ENCODE results near the gene LAMTOR2. TPM values are rescaled to one million over a fixed set of nuclear protein-coding genes. Genes with fewer than 3 reads are reported as not detected.
A peak's percentile ranks its signal among the peaks of the same experiment; 100 is the strongest.

Gene LAMTOR2
- total RNA-seq, 1 experiment from 2014 or later: 88.1 TPM

DNA sequence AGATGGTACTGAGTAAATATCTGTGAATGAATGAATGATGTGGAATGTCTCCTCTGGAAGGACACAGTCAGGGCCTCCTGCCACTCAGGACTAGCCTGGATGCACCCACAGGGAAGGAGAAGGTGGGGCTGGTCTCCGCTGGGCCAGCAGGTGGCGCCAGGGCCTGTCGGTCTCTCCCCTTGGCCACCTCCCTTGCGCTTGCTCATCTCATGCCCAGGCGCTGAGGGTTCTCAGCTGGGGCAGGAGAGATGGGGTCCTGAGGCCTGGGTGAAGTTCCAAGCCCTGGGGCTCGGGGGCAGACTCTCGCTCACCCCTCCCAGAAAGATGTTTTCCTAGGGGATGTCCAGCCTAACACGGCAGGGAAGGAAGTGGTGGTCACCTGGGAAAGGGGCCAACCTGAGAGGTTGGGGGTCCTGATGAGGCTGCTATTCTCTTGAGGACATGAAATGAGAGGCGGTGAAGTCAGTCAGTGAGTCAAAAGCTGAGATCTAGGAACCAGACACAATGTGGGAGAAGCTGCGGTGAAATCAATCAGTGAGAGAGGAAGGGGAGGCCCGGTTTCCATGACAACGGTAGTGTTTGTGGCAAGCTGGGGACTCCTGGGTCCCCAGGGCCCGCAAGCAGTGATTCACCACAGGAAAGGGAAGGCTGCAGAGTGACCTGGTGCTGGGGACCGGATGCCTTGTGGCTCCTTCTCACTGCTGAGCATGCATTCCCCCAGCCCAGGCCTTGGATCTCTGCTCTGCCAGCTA is 42.2 kb downstream of the LAMTOR2 start:
- Mint-ChIP-seq H3K4me3 (ENCODE audit: unreplicated experiment) (no peak overlapping the region), H3K9me3 (ENCODE audit: unreplicated experiment) (no peaks in the 10 kb centered on the region), H3K27me3 (ENCODE audit: insufficient read depth, unreplicated experiment) (no peaks in the 10 kb centered on the region), H3K4me1 (ENCODE audit: insufficient read depth, unreplicated experiment) (peaks cover 35% of the 10 kb centered on the region), H3K27ac (ENCODE audit: low read depth, unreplicated experiment) (peak overlapping the region; percentile 82), H3K36me3 (ENCODE audit: insufficient read depth, unreplicated experiment) (no peaks in the 10 kb centered on the region)
- peak; percentile 89 for DNase-seq (ENCODE audit: unreplicated experiment)
- intact Hi-C loops (cut with micrococcal nuclease): loop anchor here (1.0 kb wide), 2 partner anchors 33 to 49 kb away; no protein-coding TSS in a partner anchor
- TF ChIP-seq, protein P1, sequence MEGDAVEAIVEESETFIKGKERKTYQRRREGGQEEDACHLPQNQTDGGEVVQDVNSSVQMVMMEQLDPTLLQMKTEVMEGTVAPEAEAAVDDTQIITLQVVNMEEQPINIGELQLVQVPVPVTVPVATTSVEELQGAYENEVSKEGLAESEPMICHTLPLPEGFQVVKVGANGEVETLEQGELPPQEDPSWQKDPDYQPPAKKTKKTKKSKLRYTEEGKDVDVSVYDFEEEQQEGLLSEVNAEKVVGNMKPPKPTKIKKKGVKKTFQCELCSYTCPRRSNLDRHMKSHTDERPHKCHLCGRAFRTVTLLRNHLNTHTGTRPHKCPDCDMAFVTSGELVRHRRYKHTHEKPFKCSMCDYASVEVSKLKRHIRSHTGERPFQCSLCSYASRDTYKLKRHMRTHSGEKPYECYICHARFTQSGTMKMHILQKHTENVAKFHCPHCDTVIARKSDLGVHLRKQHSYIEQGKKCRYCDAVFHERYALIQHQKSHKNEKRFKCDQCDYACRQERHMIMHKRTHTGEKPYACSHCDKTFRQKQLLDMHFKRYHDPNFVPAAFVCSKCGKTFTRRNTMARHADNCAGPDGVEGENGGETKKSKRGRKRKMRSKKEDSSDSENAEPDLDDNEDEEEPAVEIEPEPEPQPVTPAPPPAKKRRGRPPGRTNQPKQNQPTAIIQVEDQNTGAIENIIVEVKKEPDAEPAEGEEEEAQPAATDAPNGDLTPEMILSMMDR (IDR thresholded peaks at IDR 0.05; ENCODE audit: unreplicated experiment): peak; percentile 99
- no TSS peak for BruUV-seq (replicated peaks)
- ChIA-PET POLR2A (interaction anchor here (0.6 to 28.2 kb wide), 13 partner anchors 9 to 207 kb away, joined by 3 to 960 read pairs (median 3); partner anchors contain the start of genes LMNA, PMF1, SLC25A44 and SMG5), CTCF (interaction anchor here (0.5 to 26.9 kb wide), 45 partner anchors 6 to 562 kb away, joined by 3 to 1892 read pairs (median 4); partner anchors contain the start of genes LMNA, PMF1, SEMA4A and TMEM79)

DNA sequence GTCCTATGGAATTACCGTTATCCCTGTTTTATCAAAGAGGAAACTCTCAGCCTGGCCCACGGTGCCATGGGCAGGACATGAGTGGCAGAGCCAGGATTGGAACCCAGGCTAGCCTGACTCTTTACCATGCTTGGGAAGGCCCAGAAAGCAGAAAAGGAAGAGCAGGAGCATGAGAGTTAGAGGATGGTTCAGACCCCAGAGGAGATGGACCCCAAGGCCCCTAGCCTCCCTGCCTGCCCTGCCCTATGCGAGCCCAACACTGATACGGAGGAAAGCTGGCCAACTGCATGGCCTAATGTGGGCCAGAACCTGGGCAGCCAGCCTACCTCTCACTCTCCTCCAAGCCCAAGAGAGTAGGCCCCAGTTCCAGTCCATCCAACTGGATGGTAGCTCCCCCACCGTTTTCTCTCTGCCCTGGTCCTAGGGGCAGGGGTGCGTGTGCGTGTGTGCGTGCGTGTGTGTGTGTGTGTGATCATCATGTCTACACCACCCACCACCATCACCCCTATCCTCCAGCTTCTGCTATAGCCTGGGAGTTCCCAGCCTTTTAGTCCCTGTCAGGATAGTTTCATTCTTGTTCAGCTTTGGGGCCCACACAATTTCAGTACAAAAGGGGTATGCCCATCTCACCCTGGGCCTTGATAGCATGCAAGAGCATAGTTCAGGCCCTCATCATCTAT is 43.1 kb downstream of the LAMTOR2 start:
- Mint-ChIP-seq H3K27ac (ENCODE audit: low read depth, unreplicated experiment) (no peak overlapping the region), H3K36me3 (ENCODE audit: insufficient read depth, unreplicated experiment) (no peaks in the 10 kb centered on the region), H3K27me3 (ENCODE audit: insufficient read depth, unreplicated experiment) (no peaks in the 10 kb centered on the region), H3K9me3 (ENCODE audit: unreplicated experiment) (no peaks in the 10 kb centered on the region), H3K4me1 (ENCODE audit: insufficient read depth, unreplicated experiment) (peaks cover 36% of the 10 kb centered on the region), H3K4me3 (ENCODE audit: unreplicated experiment) (no peak overlapping the region)
- DNase-seq (ENCODE audit: unreplicated experiment): no peak
- BruUV-seq (replicated peaks): no TSS peak
- TF ChIP-seq, protein P1 (IDR thresholded peaks at IDR 0.05; ENCODE audit: unreplicated experiment): no peak
- POLR2A ChIA-PET: interaction anchor here (0.6 to 28.2 kb wide), 9 partner anchors 9 to 206 kb away, joined by 3 to 960 read pairs (median 3); partner anchors contain the start of genes LMNA and PMF1
- CTCF ChIA-PET: interaction anchor here (0.7 to 26.9 kb wide), 16 partner anchors 5 to 237 kb away, joined by 3 to 1892 read pairs (median 4); partner anchors contain the start of genes LMNA and SEMA4A
- intact Hi-C loops (cut with micrococcal nuclease): no loop called here

DNA sequence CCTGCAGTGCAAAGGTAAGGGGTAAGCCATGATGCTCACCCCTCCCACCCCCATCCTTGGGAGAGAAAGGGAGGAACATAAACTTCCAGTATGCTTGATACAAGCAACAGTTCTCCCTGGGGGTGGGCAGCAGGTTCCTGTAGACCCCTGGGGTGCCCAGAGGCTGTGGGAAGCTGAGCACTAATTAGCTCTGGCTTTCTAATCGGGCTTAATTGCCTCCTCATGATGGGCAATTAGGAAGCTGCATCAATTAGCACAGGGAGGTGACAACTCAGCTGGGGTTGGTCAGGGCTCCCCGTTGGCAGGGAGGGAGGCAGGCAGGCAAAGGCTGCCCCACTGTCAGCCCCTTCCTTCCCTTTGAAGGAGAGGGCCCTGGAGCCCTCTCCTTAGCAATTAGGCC is 44.2 kb downstream of the LAMTOR2 start:
- no peak overlapping the region for H3K27ac Mint-ChIP-seq (ENCODE audit: low read depth, unreplicated experiment)
- H3K36me3 Mint-ChIP-seq (ENCODE audit: insufficient read depth, unreplicated experiment): no peaks in the 10 kb centered on the region
- CTCF ChIA-PET: interaction anchor here (0.6 to 26.9 kb wide), 5 partner anchors 4 to 129 kb away, joined by 3 to 1892 read pairs (median 234); partner anchors contain the start of genes LMNA and SEMA4A
- no peak overlapping the region for H3K4me3 Mint-ChIP-seq (ENCODE audit: unreplicated experiment)
- TF ChIP-seq, protein P1 (IDR thresholded peaks at IDR 0.05; ENCODE audit: unreplicated experiment): no peak
- no TSS peak for BruUV-seq (replicated peaks)
- intact Hi-C loops (cut with micrococcal nuclease): no loop called here
- peaks cover 47% of the 10 kb centered on the region for H3K4me1 Mint-ChIP-seq (ENCODE audit: insufficient read depth, unreplicated experiment)
- H3K9me3 Mint-ChIP-seq (ENCODE audit: unreplicated experiment): no peaks in the 10 kb centered on the region
- no peak for DNase-seq (ENCODE audit: unreplicated experiment)
- no peaks in the 10 kb centered on the region for H3K27me3 Mint-ChIP-seq (ENCODE audit: insufficient read depth, unreplicated experiment)
- POLR2A ChIA-PET: interaction anchor here (0.9 to 28.2 kb wide), 3 partner anchors 8 to 183 kb away, joined by 3 to 960 read pairs (median 4); partner anchors contain the start of genes LMNA and SMG5

DNA sequence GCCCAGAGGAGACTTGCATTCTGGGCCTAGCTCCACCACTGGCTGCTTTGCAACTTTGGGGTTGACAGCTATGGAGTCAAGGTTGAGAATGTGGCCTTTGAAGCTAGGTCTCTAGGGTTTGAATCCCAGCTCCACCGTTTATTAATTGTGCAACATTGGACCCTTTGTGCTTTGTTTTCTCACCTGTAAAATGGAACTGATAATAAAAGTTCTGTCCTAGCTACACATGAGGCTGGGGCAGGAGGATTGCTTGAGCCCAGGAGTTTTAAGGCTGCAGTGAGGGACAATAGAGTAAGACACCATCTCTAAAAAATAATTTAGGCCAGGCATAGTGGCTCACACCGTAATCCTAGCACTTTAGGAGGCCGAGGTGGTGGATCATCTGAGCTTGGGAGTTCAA is 44.7 kb downstream of the LAMTOR2 start:
- Mint-ChIP-seq H3K4me3 (ENCODE audit: unreplicated experiment) (no peak overlapping the region), H3K9me3 (ENCODE audit: unreplicated experiment) (no peaks in the 10 kb centered on the region), H3K36me3 (ENCODE audit: insufficient read depth, unreplicated experiment) (peaks cover under 1% of the 10 kb centered on the region), H3K4me1 (ENCODE audit: insufficient read depth, unreplicated experiment) (peaks cover 52% of the 10 kb centered on the region), H3K27ac (ENCODE audit: low read depth, unreplicated experiment) (no peak overlapping the region), H3K27me3 (ENCODE audit: insufficient read depth, unreplicated experiment) (no peaks in the 10 kb centered on the region)
- TF ChIP-seq, protein P1 (IDR thresholded peaks at IDR 0.05; ENCODE audit: unreplicated experiment): no peak
- ChIA-PET POLR2A (interaction anchor here (0.9 to 28.2 kb wide), 4 partner anchors 8 to 183 kb away, joined by 4 to 960 read pairs (median 5); partner anchors contain the start of genes LMNA and SMG5), CTCF (interaction anchor here (0.6 to 26.9 kb wide), 5 partner anchors 3 to 142 kb away, joined by 3 to 1892 read pairs (median 234); partner anchors contain the start of genes LMNA and SEMA4A)
- intact Hi-C loops (cut with micrococcal nuclease): no loop called here
- BruUV-seq (replicated peaks): no TSS peak
- DNase-seq (ENCODE audit: unreplicated experiment): no peak

Measured in MCF 10A (cell line).